HG02763 (cell line): Measurements from ENCODE around the gene LRRC38.
"Not testable (repeated sequence)": the region's sequence is repeated elsewhere in the genome, so short reads cannot be mapped to it uniquely, and the experiment has no call there.

Experiments
- ATAC-seq: cut with Tn5 transposase; IDR thresholded peaks from one replicate; pipeline ENCODE4 v1.9.1; 2021; ENCODE audit warnings: mild to moderate bottlenecking, moderate library complexity; ENCODE audit not compliant: unreplicated experiment

Gene LRRC38, protein sequence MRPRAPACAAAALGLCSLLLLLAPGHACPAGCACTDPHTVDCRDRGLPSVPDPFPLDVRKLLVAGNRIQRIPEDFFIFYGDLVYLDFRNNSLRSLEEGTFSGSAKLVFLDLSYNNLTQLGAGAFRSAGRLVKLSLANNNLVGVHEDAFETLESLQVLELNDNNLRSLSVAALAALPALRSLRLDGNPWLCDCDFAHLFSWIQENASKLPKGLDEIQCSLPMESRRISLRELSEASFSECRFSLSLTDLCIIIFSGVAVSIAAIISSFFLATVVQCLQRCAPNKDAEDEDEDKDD

DNA sequence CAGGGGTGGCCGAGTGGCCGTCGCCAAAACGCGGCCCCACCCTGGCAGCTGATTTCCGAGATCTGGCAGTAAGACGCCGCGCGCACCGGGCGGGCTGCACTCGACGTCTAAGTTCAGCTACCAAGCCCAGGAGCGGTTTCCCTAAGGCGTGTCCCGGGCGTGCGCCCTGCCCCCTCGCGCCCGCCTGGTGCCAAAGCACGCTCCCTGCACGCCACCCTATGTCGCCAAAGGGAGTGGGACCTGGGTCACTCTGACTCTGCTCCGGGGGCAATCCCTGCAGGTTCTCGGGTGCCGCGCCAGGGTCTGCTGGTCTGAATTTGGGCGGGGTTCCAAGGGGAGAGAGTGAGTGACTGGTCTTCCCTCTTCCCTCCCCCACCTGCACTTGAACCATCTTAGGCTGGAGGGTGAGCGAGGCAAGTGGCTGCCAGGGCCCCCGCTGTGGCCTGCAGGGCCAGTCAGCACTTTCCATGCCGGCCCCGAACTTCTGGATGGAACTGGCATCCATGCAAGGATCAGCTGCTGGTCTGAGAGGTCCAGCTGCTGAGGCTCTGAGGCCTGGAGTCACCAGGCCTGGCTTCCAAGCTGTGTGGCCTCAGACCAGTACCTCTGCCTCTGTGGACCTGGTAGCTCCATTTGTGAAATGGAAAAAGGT, at the start of gene LRRC38:
Gene LRRC38 (minus strand): TSS at position 109 of the 652 bp plus-strand sequence. CDS start 410 bp downstream, outside the sequence.
- no peak for ATAC-seq

DNA sequence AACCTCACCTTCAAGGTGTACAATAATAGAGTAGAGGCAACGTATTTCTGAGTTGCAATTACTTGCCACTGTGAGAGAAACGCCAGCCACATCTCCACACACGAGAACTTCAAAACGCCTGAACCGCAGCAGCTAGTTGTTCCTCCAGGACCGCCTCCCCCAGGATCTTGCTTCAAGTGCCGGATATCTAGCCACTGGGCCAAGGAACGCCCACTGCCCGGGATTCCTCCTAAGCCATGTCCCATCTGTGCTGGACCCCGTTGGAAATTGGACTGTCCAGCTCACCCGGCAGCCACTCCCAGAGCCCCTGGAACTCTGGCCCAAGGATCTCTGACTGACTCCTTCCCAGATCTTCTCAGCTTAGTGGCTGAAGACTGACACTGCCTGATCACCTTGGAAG, 49.2 kb upstream of the LRRC38 start:
- not testable (repeated sequence) for ATAC-seq

DNA sequence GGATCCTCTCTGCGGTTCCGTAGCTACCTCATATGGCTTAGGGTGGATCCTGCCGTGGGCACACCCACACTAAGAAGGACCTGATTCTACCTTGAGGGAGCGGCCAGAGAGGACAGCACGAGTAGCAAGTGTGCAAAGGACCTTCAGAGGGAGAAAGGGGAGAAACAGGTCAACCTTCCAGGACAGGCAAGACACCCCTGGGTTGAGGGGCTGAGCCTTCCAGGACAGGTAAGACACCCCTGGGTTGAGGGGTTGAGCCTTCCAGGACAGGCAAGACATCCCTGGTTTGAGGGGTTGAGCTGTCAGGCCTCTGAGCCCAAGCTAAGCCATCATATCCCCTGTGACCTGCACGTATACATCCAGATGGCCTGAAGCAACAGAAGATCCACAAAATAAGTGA, 46.7 kb upstream of the LRRC38 start:
- ATAC-seq: no peak

DNA sequence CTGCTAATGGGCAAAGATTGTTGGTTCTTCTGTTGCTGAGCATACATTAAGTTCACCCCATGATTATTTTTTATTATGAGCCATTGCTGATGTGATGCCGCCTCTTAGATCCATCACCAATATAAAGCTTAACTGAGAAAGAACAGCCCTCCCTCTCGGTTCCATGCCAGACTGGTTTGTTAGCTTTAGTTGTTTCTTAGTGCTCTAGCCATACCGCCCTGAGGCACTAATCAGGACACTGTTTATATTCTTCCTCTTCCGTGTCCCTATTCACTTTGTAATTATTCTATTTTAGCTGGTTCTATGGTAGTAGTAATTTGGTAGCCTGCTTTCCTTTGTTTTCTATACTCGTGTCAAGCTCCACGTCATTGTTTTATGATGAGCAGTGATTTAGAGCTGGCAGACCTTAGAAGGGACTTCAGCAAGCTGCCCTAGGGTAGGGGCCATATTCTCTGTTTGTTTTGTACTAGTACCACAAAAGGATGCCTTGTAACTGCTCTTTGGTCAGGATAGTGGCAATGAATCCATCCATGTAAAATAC, 42.5 kb upstream of the LRRC38 start:
- no peak for ATAC-seq

DNA sequence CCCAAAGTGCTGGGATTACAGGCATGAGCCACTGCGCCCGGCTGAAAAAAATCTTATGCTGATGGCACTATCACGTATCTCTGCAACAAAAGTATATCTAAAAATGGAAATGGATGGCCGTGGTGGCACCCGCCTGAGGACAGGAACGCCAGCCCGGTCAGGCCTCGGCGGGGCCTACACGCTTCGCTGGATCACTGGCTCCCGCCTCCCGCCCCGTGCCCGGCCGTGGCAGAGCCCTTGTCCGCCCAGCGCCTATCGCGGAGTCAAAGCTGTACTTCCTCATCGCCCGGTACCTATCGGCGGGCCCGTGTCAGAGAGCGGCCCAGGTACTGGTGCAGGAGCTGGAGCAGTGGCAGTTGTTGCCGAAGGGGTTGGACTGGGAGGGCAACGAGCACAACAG, 41.0 kb upstream of the LRRC38 start:
- ATAC-seq: no peak

DNA sequence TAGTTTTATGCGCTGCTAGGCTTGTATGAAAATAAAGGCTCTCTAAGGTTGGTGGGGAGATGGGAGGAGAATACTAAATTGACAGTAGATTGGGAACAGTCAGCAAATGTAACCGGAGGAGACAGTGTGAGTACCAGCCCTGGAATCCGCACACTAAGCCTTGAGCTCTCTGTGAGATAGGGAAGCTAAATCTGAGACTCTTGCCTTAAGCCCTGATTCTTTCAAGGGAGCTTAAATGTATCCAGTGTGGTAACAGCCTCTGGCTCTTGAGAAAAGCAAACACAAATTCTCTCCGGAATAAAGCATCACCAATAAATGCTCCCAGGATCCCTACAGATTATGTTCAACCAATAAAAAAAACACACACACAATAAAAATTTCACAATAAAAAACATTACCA, 36.9 kb upstream of the LRRC38 start:
- ATAC-seq: no peak

DNA sequence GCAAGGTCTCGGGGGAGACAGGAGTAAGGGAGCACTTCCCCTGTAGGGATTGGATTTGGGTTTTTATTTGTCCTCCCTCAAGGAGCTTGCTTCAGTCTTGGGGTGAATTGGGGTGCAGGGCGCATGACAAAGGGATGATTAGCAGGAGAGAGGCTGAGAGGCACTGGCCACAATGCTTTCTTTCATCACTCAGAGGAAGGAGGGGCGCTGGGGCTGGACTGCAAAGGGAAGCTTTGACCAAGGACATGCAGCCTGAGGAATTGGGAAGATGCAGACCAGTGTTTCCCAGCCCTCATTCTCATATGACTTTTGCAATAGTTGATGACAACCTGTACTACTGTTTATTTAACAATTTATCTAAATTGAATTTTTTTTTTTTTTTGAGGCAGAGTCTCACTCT, 35.7 kb upstream of the LRRC38 start:
- ATAC-seq: no peak

DNA sequence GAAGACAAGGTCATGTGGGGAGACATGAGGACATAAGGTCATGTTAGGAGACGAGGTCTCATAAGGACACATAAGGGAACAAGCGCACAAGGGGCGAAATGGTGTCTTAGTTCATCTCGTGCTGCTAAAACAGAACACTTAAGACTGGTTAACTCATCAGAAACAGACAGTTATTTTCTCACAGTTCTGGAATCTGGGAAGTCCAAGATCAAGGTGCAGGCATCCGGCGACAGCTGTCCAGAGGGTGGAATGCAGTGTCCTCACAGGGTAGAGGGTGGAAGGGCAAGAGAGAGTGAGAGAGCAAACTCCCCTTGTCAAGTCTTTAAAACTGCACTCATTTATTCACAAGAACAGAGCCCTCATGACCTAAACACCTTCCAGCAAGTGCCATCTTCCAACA, 35.2 kb upstream of the LRRC38 start:
- ATAC-seq: no peak

DNA sequence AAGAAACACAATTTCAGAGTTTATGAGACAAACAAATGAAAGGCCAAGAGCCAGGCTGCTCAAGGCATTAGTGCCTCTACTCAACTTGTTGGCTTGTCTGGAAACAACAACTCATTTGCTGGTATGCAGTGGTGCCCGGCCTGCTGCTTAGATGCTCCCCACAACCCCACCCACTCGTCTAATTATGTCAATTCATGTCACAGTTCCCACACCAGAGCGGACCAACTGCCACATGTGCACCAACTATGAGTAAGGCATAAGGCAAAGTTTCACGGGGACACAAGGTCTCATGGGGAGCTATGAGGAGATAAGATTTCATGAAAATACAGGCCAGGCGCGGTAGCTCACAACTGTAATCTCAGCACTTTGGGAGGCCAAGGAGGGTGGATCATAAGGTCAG, 34.5 kb upstream of the LRRC38 start:
- ATAC-seq: no peak

DNA sequence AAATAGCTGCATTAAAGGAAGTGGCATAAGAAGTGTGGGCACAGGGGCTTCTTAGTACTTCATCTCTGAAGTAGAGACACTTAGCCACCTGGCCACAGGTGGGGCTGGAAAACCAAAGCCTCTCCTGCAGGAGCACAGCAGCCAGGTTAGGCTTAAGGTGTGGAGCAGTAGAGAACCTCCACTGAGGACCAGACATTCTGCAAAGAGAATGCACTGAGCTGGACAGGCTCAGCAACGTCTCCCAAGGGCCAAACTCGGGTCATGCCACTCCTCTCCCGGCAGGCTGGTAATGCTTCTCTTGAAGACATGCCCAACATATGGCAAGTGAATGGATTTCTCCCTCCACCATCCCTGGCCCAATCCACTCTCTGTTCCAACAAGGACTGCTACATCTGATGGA, 33.0 kb upstream of the LRRC38 start:
- no peak for ATAC-seq

DNA sequence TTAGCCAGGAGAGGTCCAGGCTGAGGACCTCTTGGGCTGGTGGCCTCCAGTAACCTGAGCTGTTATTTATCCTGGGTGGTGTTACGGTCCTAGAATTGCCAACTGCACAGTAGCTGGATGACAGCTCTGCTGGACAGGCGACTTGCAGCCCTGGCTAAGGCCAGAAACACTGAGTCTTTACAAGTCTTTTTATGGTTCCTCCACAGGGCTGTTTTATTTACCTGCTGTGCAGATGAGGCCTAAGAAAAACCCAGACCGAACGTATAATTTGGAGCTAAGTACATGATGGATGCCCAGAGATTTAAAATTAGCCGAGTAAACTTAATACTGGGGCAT, 30.4 kb upstream of the LRRC38 start:
- ATAC-seq: no peak

DNA sequence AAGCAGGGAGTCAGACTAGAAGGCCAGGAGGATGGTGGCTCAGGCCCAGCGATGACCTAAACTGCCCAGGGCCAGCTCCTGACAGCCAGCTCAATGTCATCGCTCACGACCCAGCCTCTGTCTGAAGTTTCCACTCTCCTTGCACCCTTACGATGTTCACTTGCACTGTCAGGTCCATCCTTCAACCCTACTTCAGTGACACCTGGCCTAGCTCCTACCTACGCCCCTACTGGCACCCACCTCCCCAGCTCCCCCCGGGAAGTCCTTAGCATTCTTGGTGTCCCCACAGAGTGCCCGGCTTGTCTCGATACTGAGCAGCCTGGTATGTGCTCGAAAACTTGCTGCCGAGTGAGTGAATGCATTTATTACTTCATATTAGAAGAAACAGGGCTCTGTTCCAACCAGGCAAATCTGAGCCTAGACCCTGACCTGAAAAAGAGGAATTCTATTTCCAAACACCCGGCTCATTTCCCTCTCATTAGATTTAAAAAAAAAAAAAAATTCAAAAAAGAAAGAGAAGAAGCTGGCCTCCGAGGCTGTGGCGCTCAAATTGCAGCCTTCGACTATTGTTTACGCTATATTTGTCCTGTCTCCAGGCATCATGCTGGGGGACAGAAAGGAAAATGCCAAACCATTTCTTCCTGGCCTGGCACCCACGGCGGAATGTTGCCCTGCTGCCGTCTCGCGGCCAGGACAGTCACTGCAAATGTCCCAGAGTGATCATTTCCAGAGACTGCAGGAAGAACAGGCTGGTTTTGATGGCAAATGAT, 29.8 kb upstream of the LRRC38 start:
- no peak for ATAC-seq

DNA sequence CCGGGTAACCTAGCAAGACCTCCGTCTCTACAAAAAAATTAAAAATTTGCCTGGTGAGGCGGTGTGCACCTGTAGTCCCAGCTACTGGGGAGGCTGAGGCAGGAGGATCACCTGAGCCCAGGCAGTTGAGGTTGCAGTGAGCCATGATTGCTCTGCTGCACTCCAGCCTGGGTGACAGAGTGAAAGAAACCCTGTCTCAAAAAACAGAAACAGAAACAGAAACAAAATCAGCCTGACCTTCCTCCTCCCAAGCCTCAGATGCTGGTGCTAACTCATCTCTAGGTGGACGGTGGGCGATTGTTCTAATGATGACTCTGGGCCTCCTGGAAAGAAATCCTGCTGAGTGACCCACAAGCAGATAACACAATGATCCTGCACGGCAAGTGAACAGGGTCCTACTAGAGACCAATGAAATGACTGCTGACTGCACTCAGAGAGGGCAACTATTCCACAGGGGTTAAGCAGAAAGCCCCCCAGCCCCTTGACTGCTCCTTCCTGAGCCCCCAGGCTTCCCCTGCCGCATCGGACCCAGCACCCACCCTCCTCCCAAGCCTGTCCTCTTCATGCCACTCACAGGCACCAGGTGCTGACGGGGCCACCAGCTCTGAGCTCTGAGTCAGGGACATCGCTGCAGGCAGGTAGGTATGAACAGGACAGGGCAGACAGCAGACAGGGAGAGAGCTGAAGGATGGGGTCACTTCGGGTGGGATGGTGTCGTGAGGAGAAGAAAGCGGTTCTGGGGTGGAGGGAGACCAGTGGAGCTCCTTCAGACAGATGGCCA, 27.8 kb upstream of the LRRC38 start:
- ATAC-seq: no peak

DNA sequence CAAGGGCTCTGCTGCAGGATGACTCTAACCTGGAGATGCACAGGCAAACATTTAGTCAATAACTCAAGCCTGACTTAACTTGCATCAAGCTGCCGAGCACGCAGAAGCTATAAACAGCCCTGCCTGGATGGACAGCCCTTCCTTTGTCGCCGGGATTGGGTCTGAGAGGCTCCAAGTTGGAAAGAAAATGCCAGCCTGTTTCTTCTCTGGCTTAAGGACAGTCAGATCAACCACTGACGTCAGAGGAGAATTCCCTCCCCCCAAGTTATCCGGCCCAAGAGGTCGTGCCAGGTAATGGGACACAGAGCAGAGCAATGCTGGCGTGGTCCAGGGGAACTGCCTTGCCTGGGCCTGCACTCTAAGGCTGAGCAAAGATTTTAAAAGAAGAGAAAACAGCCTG, 27.1 kb upstream of the LRRC38 start:
- no peak for ATAC-seq

DNA sequence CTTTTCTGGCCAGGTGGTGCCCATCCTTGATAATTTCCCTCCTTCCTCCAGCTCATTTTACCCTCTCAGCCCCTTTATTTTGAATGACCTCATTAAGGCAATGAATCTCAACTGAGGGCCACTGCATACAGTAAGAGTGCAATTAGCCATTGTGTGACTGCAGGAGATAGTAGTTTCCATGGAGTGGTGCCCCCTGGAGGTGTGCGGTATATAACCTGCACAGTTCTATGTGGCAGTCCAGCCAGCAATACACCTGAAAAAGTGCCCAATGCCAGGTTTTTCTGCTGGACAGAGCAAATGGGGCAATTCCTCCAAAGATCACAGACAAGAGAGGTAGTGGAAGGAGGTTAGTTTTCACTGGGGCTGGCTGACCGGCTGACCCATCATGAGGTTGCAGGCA, 25.9 kb upstream of the LRRC38 start:
- no peak for ATAC-seq

DNA sequence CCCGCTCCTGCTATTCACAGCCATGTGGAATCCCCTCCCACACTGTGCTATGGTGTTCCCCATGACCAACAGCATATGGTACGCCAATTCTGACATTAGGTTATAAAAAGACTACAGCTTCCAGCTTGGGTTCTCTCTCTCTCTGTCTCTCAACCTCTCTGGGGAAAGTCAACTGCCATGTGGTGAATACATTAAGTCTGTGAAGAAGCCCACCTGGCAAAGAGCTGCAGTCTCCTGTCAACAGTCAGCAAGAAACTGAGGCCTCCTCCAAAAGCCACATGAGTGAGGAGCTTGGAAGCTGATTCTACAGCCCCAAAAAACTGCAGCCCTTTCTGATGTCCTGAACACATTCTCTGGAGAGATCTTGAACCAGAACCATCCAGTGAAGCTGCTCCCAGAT, 25.0 kb upstream of the LRRC38 start:
- ATAC-seq: no peak

DNA sequence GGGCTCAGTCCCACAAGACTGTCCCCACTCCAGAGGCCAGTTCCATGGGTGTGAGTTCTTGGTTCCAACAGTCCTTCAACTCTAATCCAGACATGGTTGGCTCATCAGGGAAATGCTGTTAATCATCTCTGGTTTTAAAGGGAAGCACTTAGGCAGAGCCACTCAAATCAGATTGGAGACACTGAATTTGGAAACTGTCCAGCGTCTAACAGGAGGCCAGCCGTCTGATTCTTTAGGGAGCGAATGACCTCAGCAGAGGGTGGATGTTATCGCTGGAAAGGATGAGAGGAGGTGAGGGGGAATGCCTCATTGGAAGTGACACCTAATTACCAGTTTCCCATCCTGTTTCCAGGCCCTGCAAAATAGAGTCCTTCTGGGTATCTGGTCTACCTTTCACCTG, 22.8 kb upstream of the LRRC38 start:
- ATAC-seq: no peak

DNA sequence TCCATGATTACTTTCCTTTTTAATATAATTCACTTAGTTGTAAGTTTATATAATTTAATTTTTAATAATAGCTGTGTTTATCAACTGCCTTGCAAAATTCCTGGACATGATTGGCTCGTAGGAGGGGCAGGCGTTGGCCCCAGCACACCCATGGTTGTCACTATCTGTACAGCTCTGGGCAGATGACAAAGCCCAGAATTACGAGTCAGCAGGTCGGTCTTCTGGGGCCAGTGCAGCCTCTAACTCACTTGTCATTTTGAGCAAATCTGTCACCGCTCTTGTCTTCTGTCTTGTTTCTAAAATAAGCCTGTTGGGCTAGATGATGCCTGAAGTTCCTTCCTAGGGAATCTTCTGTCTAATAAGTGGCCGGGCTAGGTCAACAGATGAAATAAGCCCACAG, 21.4 kb upstream of the LRRC38 start:
- ATAC-seq: no peak

DNA sequence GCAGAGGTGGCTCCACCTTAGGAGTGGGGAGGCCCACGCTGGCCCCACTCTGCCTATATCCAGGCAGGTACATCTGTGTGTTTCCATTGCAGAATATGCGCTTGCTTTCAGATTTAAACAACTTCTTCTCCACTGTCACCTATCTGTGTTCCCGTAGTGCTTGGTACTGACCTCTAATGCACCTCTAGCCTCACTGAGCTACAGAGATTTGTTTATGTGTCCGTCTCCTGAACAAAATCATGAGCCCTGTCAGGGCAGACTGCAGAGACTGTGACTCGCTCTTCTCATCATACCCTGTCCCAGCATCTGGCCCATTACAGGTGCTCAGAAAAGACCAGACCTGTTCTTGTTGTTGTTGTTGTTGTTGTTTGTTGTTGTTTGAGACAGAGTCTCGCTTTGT, 14.5 kb upstream of the LRRC38 start:
- no peak for ATAC-seq

DNA sequence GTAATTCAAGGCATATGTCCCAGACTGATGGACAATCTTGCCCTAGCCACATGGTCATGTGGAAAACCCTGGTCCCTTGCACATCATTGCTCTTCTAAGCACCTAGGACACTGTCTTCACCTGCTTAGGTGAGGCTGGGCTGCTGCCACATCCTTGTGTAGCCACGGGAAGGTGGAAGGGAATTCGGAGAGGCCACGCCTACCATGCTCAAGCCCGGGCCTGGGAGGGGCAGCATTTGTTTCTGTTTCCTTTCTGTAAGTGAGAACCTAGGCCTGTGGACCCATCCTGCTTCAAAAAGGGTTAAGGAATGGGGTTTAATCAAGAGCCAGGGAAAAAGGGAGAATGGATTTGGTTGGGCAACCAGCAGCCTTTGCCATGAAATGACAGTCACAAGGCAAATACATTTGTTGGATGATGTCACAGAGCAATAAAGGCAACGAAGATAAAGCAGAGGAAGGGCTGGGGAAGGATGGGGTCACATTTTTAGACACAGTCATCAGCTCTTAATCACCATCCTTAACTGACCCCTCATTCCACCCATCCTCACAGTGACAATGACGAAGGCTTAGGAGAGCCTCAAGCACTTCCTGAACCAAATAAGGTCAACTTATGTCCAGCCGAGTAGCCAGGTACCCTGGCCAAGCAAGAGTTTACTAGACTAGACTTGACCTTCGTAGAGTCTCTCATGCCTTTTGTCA, 10.1 kb upstream of the LRRC38 start:
- ATAC-seq: no peak

DNA sequence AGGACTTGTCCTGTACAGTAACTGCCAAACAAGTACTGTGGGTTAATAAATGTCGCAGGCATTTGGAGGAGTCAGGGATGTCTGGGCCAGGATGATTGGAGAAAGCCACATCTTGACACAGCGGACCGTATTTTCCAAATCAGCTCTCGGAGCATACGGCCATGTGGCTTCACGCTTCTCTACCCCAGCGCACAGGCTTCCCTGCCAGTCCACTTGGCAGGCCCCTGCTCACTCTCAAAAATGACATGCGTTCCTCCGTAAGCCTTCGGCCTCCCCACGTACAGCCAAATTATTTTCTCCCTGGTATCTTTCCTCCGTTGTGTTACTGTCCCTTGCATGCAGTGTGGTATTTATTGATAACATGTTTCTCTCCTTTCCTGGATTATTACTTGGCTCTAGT, 7.2 kb upstream of the LRRC38 start:
- no peak for ATAC-seq
